Gastrocnemius medialis (tissue), 4 donors: ENCODE data around the gene UCK1.
"Not testable (repeated sequence)": the region's sequence is repeated elsewhere in the genome, so short reads cannot be mapped to it uniquely, and the experiment has no call there.

Experiments
- CTCF ChIP-seq, 5 experiments: fragments of 450-650 bp in 3 of 5; fragments of 200-600 bp in 2 of 5; sonication (generic) in 2 of 5; IDR thresholded peaks in 4 of 5; conservative IDR thresholded peaks in 1 of 5; 1 replicate in 4 of 5; 2 replicates in 1 of 5; pipeline ENCODE4 v1.5.1; 2016 to 2019; ENCODE audit warnings: antibody characterized with exemption in 5 of 5, mild to moderate bottlenecking in 3 of 5, moderate library complexity in 3 of 5
- POLR2A ChIP-seq, 2 donors: fragments of 450-650 bp; IDR thresholded peaks; one replicate each; pipeline ENCODE4 v1.6.1; 2017; ENCODE audit warnings: antibody characterized with exemption in 2 of 2, mild to moderate bottlenecking in 2 of 2, moderate library complexity in 2 of 2

GRCh38 chr9:131550465-131550864 lies 19.4 kb upstream of the UCK1 start:
- not testable (repeated sequence) for TF ChIP-seq CTCF (IDR thresholded peaks at IDR 0.05 in 4 of 5, conservative IDR thresholded peaks at IDR 0.05 in 1 of 5); POLR2A (IDR thresholded peaks at IDR 0.05)
